NCI-H82 treated with DMSO at 0.1 percent for 48 hours (cell line): ENCODE measurements around the gene KCNK18.
"Not testable (repeated sequence)": the region's sequence is repeated elsewhere in the genome, so short reads cannot be mapped to it uniquely, and the experiment has no call there.

Experiments used
- DNase-seq: peaks from one replicate; lab custom pipeline; 2025; ENCODE audit not compliant: unreplicated experiment; lab: John Stamatoyannopoulos, UW

The KCNK18 gene

GRCh38 chr10:117170244-117170643 lies 27.0 kb upstream of the KCNK18 start:
- no peak for DNase-seq

- no peak for DNase-seq
Observed at GRCh38 chr10:117174439-117175214, 22.7 kb upstream of the KCNK18 start.

GRCh38 chr10:117175215-117175900 lies 21.9 kb upstream of the KCNK18 start:
- no peak for DNase-seq

- DNase-seq: peak; percentile 93
Observed at GRCh38 chr10:117175901-117176534, 21.3 kb upstream of the KCNK18 start.

GRCh38 chr10:117178190-117178589 lies 19.1 kb upstream of the KCNK18 start:
- DNase-seq: no peak

GRCh38 chr10:117184296-117184695 lies 13.0 kb upstream of the KCNK18 start:
- DNase-seq: no peak

GRCh38 chr10:117184821-117185220 lies 12.5 kb upstream of the KCNK18 start:
- no peak for DNase-seq

GRCh38 chr10:117185817-117186216 lies 11.5 kb upstream of the KCNK18 start:
- not testable (repeated sequence) for DNase-seq

GRCh38 chr10:117186832-117187615 lies 10.3 kb upstream of the KCNK18 start:
- no peak for DNase-seq

- DNase-seq: no peak
Observed at GRCh38 chr10:117188371-117188770, 8.9 kb upstream of the KCNK18 start.

GRCh38 chr10:117189557-117189956 lies 7.7 kb upstream of the KCNK18 start:
- DNase-seq: no peak

GRCh38 chr10:117198088-117198487 lies 799 bp downstream of the KCNK18 start:
- DNase-seq: no peak

GRCh38 chr10:117201826-117202225 lies 4.5 kb downstream of the KCNK18 start:
- DNase-seq: no peak

- no peak for DNase-seq
Observed at GRCh38 chr10:117204316-117204715, 7.0 kb downstream of the KCNK18 start.

GRCh38 chr10:117212176-117212575 lies 14.9 kb downstream of the KCNK18 start:
- DNase-seq: no peak

- DNase-seq: no peak
Observed at GRCh38 chr10:117214401-117214800, 17.1 kb downstream of the KCNK18 start.

GRCh38 chr10:117215079-117215478 lies 17.8 kb downstream of the KCNK18 start:
- no peak for DNase-seq

GRCh38 chr10:117216028-117216427 lies 18.7 kb downstream of the KCNK18 start:
- no peak for DNase-seq

GRCh38 chr10:117216611-117217195 lies 19.4 kb downstream of the KCNK18 start:
- no peak for DNase-seq

- DNase-seq: no peak
Observed at GRCh38 chr10:117217196-117217761, 20.0 kb downstream of the KCNK18 start.

- DNase-seq: no peak
Observed at GRCh38 chr10:117218654-117219053, 21.4 kb downstream of the KCNK18 start.
